NCI-H2107 (cell line): ENCODE measurements around the gene GPN3.
"Not testable (repeated sequence)": the region's sequence is repeated elsewhere in the genome, so short reads cannot be mapped to it uniquely, and the experiment has no call there.

ENCODE experiments used
- DNase-seq: peaks from one replicate; lab custom pipeline; 2025; lab: John Stamatoyannopoulos, UW

The GPN3 gene

DNA sequence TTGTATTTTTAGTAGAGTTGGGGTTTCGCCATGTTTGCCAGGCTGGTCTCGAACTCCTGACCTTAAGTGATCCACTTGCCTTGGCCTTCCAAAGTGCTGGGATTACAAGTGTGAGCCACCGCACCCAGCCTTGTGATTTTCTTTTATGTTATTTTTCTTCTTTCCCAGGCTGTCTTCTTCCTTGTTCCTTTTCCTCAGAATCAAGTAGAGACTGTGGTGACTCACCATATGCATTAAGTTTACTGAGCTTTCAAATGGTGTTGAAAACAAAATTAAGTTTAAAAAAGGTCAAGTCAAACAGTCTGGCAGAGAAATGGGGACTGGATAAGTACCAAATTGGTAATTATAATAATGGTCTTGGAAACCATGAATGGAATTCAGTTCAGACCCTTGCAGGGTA lies 23.6 kb downstream of the GPN3 start:
- DNase-seq = no peak

DNA sequence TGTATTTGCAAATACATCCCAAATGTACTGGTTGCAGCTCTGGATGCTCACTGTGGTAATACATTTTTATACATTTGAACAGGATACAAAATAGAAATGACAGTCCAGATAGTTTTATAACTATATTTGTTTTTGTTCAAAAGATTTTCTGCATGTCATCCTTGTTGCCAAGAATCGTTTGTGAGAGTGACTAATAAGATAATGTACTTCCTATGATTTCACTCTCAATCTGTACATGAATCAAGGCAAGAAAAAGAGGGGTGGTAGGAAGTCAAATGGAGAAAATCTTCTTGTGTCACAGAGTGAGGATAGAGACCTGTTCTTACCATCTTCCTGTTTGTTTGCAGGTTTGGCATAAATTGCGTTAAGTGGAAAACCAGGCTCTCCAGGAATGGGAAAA lies 31.8 kb downstream of the GPN3 start:
- DNase-seq = no peak

GRCh38 chr12:110431957-110432587 lies 36.0 kb downstream of the GPN3 start:
- no peak for DNase-seq

DNA sequence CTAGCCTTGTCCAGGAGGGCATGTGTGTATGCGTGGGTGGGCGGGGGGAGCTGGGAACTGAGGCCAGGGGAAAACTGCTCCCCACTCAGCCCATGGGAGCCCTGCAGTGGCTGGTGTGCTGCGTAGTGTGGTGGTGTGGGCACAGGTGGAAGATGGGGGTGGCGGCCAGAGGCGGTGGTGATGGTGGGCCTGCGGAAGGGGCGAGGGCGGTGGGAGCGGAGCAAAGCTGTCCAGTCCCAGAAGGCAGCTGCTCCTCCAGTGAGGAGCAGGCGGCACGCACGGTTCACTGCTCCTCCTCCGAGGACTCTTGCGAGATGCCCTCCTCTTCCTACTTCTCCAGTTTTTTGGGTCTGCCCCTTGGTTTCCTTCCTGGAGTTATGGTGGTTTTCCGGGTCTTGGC lies 38.4 kb downstream of the GPN3 start:
- DNase-seq = not testable (repeated sequence)

GRCh38 chr12:110426406-110426805 lies 41.7 kb downstream of the GPN3 start:
- no peak for DNase-seq

- no peak for DNase-seq
Observed at GRCh38 chr12:110424237-110424636, 43.8 kb downstream of the GPN3 start.

DNA sequence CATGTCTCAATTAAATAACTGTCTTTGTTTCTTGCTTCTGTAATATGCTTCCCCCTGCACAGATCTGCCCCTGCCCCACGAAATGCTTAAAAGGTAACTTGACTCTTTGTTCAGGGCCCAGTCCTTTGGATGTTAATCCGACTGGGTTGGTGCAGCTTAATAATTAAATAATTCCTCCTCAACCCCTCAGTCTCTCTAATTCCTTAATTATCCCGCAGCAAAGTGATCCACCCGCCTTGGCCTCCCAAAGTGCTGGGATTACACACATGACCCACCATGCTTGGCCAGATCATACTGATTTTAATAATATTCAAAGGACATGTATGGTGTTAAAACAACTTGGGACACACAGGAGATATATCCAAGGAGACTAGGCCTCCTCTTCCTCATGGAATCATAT lies 46.4 kb downstream of the GPN3 start:
- no peak for DNase-seq

DNA sequence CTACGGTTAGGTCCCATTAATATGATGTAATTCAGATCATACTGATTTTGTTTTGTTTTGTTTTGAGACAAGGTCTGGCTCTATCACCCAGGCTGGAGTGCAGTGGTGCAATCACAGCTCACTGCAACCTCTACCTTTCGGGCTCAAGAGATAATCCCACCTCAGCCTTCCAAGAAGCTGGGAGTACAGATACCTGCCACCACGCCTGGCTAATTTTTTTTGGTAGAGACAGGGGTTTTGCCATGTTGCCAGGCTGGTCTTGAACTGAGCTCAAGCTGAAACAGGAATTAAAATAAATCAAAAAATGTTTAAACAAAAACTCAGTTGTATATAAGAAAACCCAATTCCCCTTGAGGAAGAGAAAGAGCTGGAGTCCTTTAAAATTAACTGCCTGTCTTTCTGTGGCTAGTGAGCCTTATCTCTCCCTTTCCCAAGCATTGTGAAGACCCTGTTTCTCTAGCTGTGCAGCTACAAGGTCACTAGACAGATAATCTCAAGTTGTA lies 46.8 kb downstream of the GPN3 start:
- DNase-seq = no peak

DNA sequence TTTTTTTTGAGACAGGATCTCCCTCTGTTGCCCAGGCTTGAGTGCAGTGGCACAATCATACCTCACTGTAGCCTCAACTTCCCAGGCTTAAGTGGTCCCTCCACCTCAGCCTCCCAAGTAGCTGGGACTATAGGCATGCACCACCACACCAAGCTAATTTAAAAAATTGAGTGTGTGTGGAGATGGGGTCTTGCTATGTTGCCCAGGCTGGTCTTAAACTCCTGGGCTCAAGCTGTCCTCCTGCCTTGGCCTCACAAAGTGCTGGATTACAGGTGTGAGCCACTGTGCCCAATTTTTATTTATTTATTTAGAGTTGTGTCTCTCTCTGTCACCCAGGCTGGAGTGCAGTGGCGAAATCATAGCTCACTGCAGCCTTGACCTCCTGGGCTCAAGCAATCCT lies 47.4 kb downstream of the GPN3 start:
- DNase-seq = not testable (repeated sequence)

DNA sequence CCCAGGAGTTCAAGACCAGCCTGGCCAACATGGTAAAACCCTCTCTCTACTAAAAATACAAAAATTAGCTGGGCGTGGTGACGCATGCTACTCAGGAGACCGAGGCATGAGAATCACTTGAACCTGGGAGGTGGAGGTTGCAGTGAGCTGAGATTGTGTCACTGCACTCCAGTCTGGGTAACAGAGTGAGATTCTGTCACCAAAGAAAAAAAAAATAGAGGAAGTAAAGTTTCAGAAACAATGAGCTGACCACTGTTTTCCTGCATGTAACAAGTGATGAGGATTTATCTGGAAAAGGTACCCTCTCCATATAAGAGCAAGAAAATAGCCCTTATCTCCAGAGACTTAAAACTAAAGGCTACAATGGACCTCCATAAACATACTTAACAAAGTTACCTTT lies 50.9 kb downstream of the GPN3 start:
- DNase-seq = not testable (repeated sequence)

DNA sequence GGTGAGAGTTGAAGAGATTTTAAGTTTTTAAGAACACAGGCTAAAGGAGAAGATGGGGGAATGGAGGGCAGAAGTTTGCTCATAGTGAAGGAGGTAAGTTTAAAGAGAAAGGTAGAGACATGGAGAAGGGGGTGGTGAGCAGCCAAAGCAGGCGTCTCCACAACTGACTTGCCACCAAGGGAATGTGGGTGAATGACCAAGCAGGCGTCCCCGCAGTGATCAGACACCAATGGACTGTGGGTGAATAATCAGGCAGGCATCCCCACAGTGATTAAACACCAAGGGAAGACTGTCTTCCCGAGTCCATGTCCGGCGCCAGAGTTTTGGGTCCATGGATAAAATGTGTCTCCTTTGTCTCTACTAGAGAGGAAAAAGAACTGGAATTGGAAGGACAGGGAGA lies 58.0 kb downstream of the GPN3 start:
- not testable (repeated sequence) for DNase-seq

- DNase-seq = not testable (repeated sequence)
Observed at GRCh38 chr12:110405126-110405662, 62.9 kb downstream of the GPN3 start.

DNA sequence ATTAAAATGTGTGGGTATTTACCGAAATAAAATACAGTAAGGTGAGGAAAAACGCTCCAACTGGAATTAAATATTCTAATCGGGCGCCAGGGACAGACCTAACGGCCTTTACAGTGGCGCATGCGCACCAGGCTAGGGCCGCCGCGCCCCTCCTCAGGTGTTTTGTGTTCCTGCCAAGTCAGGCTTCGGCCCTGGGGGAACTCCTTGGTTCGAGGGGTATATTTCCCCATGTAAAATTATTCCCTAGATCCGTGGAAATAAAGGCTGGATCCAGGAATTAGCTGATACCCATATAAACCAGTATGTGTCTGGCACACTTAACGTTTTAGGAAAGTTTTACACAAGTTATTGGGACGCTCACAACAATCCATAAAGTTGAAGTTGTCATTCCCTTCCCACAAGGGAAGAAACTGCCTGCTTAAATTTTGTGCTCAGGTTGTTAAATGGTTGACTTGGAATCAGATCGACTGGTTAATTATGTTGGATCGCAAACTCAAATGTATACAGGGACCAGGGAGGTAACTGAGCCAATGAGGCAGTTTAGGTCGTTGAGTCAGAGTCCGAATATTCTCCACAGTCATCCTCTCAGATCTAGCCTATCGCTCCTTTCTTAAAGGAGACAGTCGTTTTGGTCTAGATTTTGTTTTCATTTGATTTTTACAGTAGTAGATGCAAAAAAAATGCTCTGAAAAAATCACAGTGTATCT lies 63.9 kb downstream of the GPN3 start:
- DNase-seq = peak; percentile 77

GRCh38 chr12:110403146-110403975 lies 64.7 kb downstream of the GPN3 start, which contains the start of gene ANAPC7:
Gene ANAPC7 (minus strand): TSS chr12:110403708. CDS start chr12:110403627, 81 bp downstream.
- peak; percentile 90 for DNase-seq
